Measurements from ENCODE around the gene VWDE.

VWDE gene

DNA sequence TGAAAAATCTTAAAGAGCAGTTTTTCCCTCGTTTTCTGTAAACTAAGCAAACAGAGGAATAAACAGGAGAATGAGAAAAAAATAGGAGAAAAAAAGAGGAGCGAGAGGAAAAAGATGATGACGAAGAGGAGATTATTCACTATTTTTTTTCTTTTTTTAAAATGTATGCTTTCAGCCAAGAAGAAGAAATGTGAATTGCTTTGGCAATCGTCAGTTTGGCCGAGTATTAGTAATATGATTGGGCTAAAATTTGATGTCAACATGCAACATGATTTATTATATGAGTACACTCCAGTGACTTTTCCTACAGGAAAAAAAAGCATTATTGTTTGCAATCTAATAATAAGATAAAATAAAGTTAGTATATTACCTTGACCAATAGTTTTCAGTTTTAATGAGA lies 26.3 kb downstream of the VWDE start:
- no peak overlapping the region for H3K27ac ChIP-seq (ENCODE audit: low read depth, low read length)
- H3K27me3 ChIP-seq (ENCODE audit: control insufficient read depth in 1 of 2, insufficient read depth in 2 of 2, low read length in 2 of 2) = no peaks in the 10 kb centered on the region
- no peak overlapping the region for H3K4me3 ChIP-seq (ENCODE audit: low read depth in 1 of 2, low read length in 2 of 2)
- H3K36me3 ChIP-seq (ENCODE audit: control insufficient read depth in 1 of 2, insufficient read depth in 2 of 2, low read length in 2 of 2) = no peaks in the 10 kb centered on the region
- no peaks in the 10 kb centered on the region for H3K9me3 ChIP-seq (ENCODE audit: control insufficient read depth in 1 of 2, low read length in 2 of 2)
- no peaks in the 10 kb centered on the region for H3K4me1 ChIP-seq (ENCODE audit: control insufficient read depth in 1 of 2, insufficient read depth in 2 of 2, low read length in 2 of 2)
- no peak overlapping the region for H3K9ac ChIP-seq (ENCODE audit: low read depth in 1 of 2, low read length in 2 of 2)

DNA sequence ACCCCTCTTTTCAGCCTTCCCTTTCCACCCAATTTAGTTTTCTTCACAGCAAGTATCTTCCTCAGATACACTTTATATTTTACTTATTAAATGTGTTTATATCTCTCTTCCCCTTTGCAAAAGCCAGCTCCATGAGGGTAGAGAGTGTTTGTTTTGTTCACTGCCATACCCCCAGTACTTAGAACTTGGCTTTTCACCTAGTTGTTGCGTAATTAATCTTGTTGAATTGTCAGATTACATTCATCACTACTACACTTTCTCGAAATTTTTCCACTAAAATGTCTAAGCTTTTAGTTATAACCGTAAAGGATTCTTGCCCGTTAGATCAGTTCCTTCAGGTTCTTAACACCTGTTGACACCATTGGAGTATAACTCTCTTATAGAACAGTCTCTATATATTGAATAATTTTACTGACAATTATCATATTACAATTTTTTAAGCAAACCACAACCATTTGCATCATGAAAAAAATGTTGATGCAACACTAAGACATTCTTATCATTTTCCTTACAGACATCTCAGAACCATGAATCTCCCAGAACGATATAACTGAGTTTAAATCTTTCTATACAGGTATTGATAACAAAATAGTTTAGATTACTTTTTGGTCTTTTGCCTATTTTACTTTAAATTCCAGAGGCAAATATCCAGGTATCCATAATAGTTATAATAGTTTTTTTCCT lies 29.9 kb downstream of the VWDE start:
- H3K4me1 ChIP-seq (ENCODE audit: control insufficient read depth in 1 of 2, insufficient read depth in 2 of 2, low read length in 2 of 2) = no peaks in the 10 kb centered on the region
- H3K9ac ChIP-seq (ENCODE audit: low read depth in 1 of 2, low read length in 2 of 2) = no peak overlapping the region
- no peaks in the 10 kb centered on the region for H3K27me3 ChIP-seq (ENCODE audit: control insufficient read depth in 1 of 2, insufficient read depth in 2 of 2, low read length in 2 of 2)
- no peak overlapping the region for H3K4me3 ChIP-seq (ENCODE audit: low read depth in 1 of 2, low read length in 2 of 2)
- H3K9me3 ChIP-seq (ENCODE audit: control insufficient read depth in 1 of 2, low read length in 2 of 2) = no peaks in the 10 kb centered on the region
- H3K27ac ChIP-seq (ENCODE audit: low read depth, low read length) = no peak overlapping the region
- no peaks in the 10 kb centered on the region for H3K36me3 ChIP-seq (ENCODE audit: control insufficient read depth in 1 of 2, insufficient read depth in 2 of 2, low read length in 2 of 2)

DNA sequence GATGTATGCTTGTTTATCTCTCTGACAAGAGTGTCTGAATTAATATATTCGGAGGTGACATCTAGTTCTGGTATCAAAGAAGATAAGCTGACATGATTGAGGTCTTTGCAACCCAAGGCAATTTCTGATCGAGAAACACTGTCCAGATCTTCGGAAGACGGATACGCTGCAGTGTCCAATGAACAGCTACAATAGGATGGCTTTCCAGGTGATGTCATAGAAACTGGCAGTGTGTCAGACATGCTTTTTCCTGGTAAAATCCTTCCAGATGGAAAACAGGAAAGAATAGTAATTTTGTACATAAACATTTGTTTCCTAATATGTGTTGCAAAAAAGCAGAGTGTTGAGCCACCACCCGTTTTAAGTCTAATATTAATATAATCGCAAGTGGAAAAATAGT lies 33.4 kb downstream of the VWDE start:
- Histone ChIP-seq H3K9me3 (ENCODE audit: control insufficient read depth in 1 of 2, low read length in 2 of 2) (no peaks in the 10 kb centered on the region), H3K4me1 (ENCODE audit: control insufficient read depth in 1 of 2, insufficient read depth in 2 of 2, low read length in 2 of 2) (no peaks in the 10 kb centered on the region), H3K27ac (ENCODE audit: low read depth, low read length) (no peak overlapping the region), H3K9ac (ENCODE audit: low read depth in 1 of 2, low read length in 2 of 2) (no peak overlapping the region), H3K27me3 (ENCODE audit: control insufficient read depth in 1 of 2, insufficient read depth in 2 of 2, low read length in 2 of 2) (no peaks in the 10 kb centered on the region), H3K4me3 (ENCODE audit: low read depth in 1 of 2, low read length in 2 of 2) (no peak overlapping the region), H3K36me3 (ENCODE audit: control insufficient read depth in 1 of 2, insufficient read depth in 2 of 2, low read length in 2 of 2) (no peaks in the 10 kb centered on the region)

DNA sequence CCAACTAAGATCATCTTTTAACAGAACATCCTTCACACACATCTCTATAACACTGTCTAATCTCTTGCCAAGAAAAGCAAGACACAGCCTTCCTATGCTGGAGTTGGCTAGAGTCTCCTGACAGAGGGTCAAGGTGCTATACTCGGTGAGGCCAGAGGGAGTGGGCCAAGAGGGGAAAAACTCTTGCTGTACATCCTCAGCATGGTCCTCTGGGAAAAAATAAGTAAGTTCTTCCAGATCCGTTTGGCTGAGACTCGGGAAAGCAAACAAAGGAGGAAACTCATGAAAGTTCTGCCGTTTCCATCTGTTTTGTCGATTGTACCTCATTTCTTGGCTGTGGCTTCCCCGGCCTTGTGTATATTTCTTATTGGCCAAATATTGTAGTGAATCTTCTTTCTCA lies 33.9 kb downstream of the VWDE start:
- H3K27ac ChIP-seq (ENCODE audit: low read depth, low read length) = no peak overlapping the region
- no peaks in the 10 kb centered on the region for H3K9me3 ChIP-seq (ENCODE audit: control insufficient read depth in 1 of 2, low read length in 2 of 2)
- H3K36me3 ChIP-seq (ENCODE audit: control insufficient read depth in 1 of 2, insufficient read depth in 2 of 2, low read length in 2 of 2) = no peaks in the 10 kb centered on the region
- H3K4me3 ChIP-seq (ENCODE audit: low read depth in 1 of 2, low read length in 2 of 2) = no peak overlapping the region
- H3K9ac ChIP-seq (ENCODE audit: low read depth in 1 of 2, low read length in 2 of 2) = no peak overlapping the region
- no peaks in the 10 kb centered on the region for H3K27me3 ChIP-seq (ENCODE audit: control insufficient read depth in 1 of 2, insufficient read depth in 2 of 2, low read length in 2 of 2)
- H3K4me1 ChIP-seq (ENCODE audit: control insufficient read depth in 1 of 2, insufficient read depth in 2 of 2, low read length in 2 of 2) = no peaks in the 10 kb centered on the region

DNA sequence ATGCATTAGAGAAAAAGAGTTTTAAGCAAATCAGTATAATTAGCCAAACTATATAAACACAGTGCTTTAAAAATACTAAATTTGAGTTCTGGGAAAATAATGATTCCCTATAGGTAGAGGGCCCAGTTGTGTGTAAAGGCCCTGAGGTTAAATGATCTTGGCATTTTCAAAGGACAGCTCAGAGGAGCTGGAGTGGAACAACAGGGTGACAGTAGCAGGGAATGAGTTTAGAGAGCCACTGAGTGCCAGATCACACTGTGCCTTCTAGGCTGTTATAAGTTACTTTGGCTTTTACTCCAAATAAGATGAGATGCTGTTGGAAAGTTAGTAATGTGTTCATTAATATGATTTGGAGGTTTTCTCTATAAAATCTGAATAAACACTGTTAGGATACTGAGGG lies 34.6 kb downstream of the VWDE start:
- Histone ChIP-seq H3K27me3 (ENCODE audit: control insufficient read depth in 1 of 2, insufficient read depth in 2 of 2, low read length in 2 of 2) (no peaks in the 10 kb centered on the region), H3K27ac (ENCODE audit: low read depth, low read length) (no peak overlapping the region), H3K9me3 (ENCODE audit: control insufficient read depth in 1 of 2, low read length in 2 of 2) (no peaks in the 10 kb centered on the region), H3K9ac (ENCODE audit: low read depth in 1 of 2, low read length in 2 of 2) (no peak overlapping the region), H3K4me3 (ENCODE audit: low read depth in 1 of 2, low read length in 2 of 2) (no peak overlapping the region), H3K4me1 (ENCODE audit: control insufficient read depth in 1 of 2, insufficient read depth in 2 of 2, low read length in 2 of 2) (no peaks in the 10 kb centered on the region), H3K36me3 (ENCODE audit: control insufficient read depth in 1 of 2, insufficient read depth in 2 of 2, low read length in 2 of 2) (no peaks in the 10 kb centered on the region)

DNA sequence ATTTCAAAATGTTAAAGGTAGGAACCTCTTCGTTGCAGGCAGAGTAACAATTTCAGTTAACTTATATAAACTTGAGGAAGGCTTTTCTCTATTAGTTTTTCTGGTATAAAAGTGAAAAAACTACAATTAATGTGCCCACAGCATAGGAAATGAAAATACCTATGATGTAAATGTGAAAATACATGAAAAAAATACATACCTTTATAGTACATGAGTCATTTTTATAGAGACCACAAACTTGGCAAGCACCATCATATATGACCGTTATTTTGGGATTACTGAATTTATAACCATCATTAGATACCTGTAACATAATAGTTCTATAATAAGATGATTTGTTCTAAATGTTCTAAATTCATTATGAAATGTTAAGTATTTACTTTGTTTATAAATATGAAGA lies 42.7 kb downstream of the VWDE start:
- Histone ChIP-seq H3K27ac (ENCODE audit: low read depth, low read length) (no peak overlapping the region), H3K9ac (ENCODE audit: low read depth in 1 of 2, low read length in 2 of 2) (no peak overlapping the region), H3K27me3 (ENCODE audit: control insufficient read depth in 1 of 2, insufficient read depth in 2 of 2, low read length in 2 of 2) (no peaks in the 10 kb centered on the region), H3K9me3 (ENCODE audit: control insufficient read depth in 1 of 2, low read length in 2 of 2) (no peaks in the 10 kb centered on the region), H3K4me1 (ENCODE audit: control insufficient read depth in 1 of 2, insufficient read depth in 2 of 2, low read length in 2 of 2) (no peaks in the 10 kb centered on the region), H3K36me3 (ENCODE audit: control insufficient read depth in 1 of 2, insufficient read depth in 2 of 2, low read length in 2 of 2) (no peaks in the 10 kb centered on the region), H3K4me3 (ENCODE audit: low read depth in 1 of 2, low read length in 2 of 2) (no peak overlapping the region)

DNA sequence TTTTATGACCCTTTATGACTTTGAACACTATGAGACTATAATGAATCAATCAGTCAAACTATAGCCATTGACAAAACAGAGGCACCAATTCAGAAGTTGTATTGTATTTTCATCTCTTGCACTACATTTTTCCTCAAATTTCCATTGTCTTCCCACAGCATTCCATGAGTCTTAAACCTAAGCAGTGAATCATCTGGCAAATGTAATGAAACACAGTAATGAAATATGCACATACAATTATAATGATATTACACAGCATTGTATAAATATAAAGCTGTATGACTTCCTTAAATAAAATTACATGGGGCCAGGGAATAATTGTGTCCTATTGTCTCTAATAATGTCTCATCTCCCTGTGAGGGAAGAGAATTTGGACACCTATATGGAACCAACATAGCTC lies 45.0 kb downstream of the VWDE start:
- H3K4me3 ChIP-seq (ENCODE audit: low read depth in 1 of 2, low read length in 2 of 2) = no peak overlapping the region
- no peaks in the 10 kb centered on the region for H3K9me3 ChIP-seq (ENCODE audit: control insufficient read depth in 1 of 2, low read length in 2 of 2)
- no peak overlapping the region for H3K27ac ChIP-seq (ENCODE audit: low read depth, low read length)
- H3K36me3 ChIP-seq (ENCODE audit: control insufficient read depth in 1 of 2, insufficient read depth in 2 of 2, low read length in 2 of 2) = no peaks in the 10 kb centered on the region
- H3K27me3 ChIP-seq (ENCODE audit: control insufficient read depth in 1 of 2, insufficient read depth in 2 of 2, low read length in 2 of 2) = no peaks in the 10 kb centered on the region
- H3K9ac ChIP-seq (ENCODE audit: low read depth in 1 of 2, low read length in 2 of 2) = no peak overlapping the region
- H3K4me1 ChIP-seq (ENCODE audit: control insufficient read depth in 1 of 2, insufficient read depth in 2 of 2, low read length in 2 of 2) = no peaks in the 10 kb centered on the region

DNA sequence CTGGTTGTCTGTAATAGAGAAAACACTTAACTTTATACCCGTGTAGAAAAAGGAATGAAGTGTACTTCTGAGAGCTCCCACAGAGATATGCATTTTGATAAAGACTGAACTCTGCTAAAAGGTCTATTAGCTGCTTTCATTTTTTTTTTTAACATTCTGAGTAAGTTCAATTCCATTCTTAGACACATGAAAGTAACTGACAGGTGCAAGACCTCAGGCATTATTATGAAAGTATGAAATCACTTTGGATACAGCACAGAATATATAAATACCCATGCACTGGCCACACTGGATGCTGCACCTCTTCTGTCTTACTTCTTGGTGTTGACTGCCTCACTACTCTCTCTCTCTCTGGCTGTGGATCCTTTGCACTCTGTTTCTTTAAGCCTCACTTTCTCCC lies 46.2 kb downstream of the VWDE start:
- Histone ChIP-seq H3K27me3 (ENCODE audit: control insufficient read depth in 1 of 2, insufficient read depth in 2 of 2, low read length in 2 of 2) (no peaks in the 10 kb centered on the region), H3K9ac (ENCODE audit: low read depth in 1 of 2, low read length in 2 of 2) (no peak overlapping the region), H3K9me3 (ENCODE audit: control insufficient read depth in 1 of 2, low read length in 2 of 2) (no peaks in the 10 kb centered on the region), H3K27ac (ENCODE audit: low read depth, low read length) (no peak overlapping the region), H3K36me3 (ENCODE audit: control insufficient read depth in 1 of 2, insufficient read depth in 2 of 2, low read length in 2 of 2) (no peaks in the 10 kb centered on the region), H3K4me1 (ENCODE audit: control insufficient read depth in 1 of 2, insufficient read depth in 2 of 2, low read length in 2 of 2) (no peaks in the 10 kb centered on the region), H3K4me3 (ENCODE audit: low read depth in 1 of 2, low read length in 2 of 2) (no peak overlapping the region)

DNA sequence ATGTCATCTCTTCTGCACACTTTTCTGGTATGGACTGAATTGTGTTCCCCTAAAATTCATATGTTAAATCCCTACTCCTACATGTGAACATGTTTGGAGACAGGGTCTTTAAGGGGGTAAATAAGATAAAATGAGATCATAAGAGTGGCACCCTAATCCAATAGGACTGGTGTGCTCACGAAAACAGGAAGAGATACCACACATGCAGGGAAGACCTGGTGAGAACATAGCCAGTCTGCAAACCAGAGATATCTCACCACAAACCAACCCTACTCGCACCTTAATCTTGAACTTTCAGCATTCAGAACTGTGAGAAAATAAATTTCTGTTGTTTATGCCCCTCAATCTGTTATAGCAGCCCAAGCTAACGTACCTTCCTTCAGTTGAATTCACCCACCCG lies 51.8 kb downstream of the VWDE start:
- Histone ChIP-seq H3K27ac (ENCODE audit: low read depth, low read length) (no peak overlapping the region), H3K4me1 (ENCODE audit: control insufficient read depth in 1 of 2, insufficient read depth in 2 of 2, low read length in 2 of 2) (no peaks in the 10 kb centered on the region), H3K27me3 (ENCODE audit: control insufficient read depth in 1 of 2, insufficient read depth in 2 of 2, low read length in 2 of 2) (no peaks in the 10 kb centered on the region), H3K36me3 (ENCODE audit: control insufficient read depth in 1 of 2, insufficient read depth in 2 of 2, low read length in 2 of 2) (no peaks in the 10 kb centered on the region), H3K4me3 (ENCODE audit: low read depth in 1 of 2, low read length in 2 of 2) (no peak overlapping the region), H3K9me3 (ENCODE audit: control insufficient read depth in 1 of 2, low read length in 2 of 2) (no peaks in the 10 kb centered on the region), H3K9ac (ENCODE audit: low read depth in 1 of 2, low read length in 2 of 2) (no peak overlapping the region)

DNA sequence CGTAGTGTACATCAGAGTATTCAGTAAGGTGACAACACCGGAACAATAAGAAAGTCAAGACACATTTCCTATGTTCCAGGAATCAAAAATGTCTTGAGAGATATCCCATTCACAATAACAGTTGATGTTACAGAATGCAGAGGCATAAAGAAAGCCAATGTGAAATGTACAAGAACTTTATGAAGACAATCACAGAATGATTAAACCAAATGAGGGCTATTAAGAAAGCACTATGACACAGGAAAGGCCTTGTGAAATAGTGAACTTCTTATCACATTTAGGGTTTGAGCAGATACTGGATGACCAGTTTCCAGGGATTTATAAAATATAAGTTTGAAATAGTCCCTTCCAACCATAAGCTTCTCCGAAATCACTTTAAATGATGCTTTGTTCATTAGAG lies 52.7 kb downstream of the VWDE start:
- Histone ChIP-seq H3K9ac (ENCODE audit: low read depth in 1 of 2, low read length in 2 of 2) (no peak overlapping the region), H3K27ac (ENCODE audit: low read depth, low read length) (no peak overlapping the region), H3K9me3 (ENCODE audit: control insufficient read depth in 1 of 2, low read length in 2 of 2) (no peaks in the 10 kb centered on the region), H3K4me1 (ENCODE audit: control insufficient read depth in 1 of 2, insufficient read depth in 2 of 2, low read length in 2 of 2) (no peaks in the 10 kb centered on the region), H3K4me3 (ENCODE audit: low read depth in 1 of 2, low read length in 2 of 2) (no peak overlapping the region), H3K27me3 (ENCODE audit: control insufficient read depth in 1 of 2, insufficient read depth in 2 of 2, low read length in 2 of 2) (no peaks in the 10 kb centered on the region), H3K36me3 (ENCODE audit: control insufficient read depth in 1 of 2, insufficient read depth in 2 of 2, low read length in 2 of 2) (no peaks in the 10 kb centered on the region)

DNA sequence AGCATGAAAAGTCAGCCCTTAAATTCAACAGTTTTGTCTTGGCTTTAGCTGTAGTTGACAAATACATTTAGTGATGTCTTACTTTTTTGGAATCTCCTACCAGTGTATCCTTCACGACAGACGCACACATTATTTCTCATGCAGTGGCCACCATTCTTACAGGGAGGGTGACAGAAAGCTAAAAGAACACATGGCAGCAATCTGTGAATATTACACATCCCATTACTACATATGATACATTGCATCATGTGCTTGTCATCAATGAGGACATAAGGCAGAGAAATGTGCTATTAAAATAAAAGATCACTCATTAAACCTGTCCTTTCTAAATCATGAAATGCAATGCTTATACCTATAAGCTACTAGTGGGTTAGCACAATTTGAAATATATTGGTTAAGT lies 66.6 kb downstream of the VWDE start:
- Histone ChIP-seq H3K36me3 (ENCODE audit: control insufficient read depth in 1 of 2, insufficient read depth in 2 of 2, low read length in 2 of 2) (no peaks in the 10 kb centered on the region), H3K27me3 (ENCODE audit: control insufficient read depth in 1 of 2, insufficient read depth in 2 of 2, low read length in 2 of 2) (no peaks in the 10 kb centered on the region), H3K9me3 (ENCODE audit: control insufficient read depth in 1 of 2, low read length in 2 of 2) (no peaks in the 10 kb centered on the region), H3K9ac (ENCODE audit: low read depth in 1 of 2, low read length in 2 of 2) (no peak overlapping the region), H3K4me1 (ENCODE audit: control insufficient read depth in 1 of 2, insufficient read depth in 2 of 2, low read length in 2 of 2) (no peaks in the 10 kb centered on the region), H3K27ac (ENCODE audit: low read depth, low read length) (no peak overlapping the region), H3K4me3 (ENCODE audit: low read depth in 1 of 2, low read length in 2 of 2) (no peak overlapping the region)

Data from duodenal mucosa (tissue), 2 donors.